Measurements from ENCODE around the gene ZNF653.

ZNF653 gene, protein sequence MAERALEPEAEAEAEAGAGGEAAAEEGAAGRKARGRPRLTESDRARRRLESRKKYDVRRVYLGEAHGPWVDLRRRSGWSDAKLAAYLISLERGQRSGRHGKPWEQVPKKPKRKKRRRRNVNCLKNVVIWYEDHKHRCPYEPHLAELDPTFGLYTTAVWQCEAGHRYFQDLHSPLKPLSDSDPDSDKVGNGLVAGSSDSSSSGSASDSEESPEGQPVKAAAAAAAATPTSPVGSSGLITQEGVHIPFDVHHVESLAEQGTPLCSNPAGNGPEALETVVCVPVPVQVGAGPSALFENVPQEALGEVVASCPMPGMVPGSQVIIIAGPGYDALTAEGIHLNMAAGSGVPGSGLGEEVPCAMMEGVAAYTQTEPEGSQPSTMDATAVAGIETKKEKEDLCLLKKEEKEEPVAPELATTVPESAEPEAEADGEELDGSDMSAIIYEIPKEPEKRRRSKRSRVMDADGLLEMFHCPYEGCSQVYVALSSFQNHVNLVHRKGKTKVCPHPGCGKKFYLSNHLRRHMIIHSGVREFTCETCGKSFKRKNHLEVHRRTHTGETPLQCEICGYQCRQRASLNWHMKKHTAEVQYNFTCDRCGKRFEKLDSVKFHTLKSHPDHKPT

DNA sequence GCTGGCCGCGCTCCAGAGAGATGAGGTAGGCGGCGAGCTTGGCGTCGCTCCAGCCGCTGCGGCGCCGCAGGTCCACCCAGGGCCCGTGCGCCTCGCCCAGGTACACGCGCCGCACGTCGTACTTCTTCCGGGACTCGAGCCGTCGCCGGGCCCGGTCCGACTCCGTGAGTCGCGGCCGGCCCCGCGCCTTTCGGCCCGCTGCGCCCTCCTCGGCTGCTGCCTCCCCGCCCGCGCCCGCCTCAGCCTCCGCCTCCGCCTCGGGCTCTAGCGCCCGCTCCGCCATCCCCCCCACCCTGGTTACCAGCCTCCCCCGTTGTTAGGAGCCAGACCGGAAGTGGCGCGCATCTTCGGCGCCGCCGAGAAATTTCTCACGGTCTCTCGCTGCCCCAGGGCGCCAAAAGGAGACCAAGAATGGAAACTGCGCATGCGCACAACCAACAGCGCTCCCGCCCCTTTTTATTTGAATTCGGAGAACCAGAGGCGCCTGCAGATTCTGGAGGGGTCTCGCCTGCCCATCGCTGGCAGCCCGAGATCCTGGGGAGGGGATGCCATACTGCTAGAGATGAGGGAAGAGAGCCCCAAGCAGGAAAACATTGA, at the start of gene ZNF653:
Gene ZNF653 (minus strand): TSS at position 336 of the 597 bp plus-strand sequence. CDS start 53 bp downstream, at position 283.
- TF ChIP-seq, protein P1, sequence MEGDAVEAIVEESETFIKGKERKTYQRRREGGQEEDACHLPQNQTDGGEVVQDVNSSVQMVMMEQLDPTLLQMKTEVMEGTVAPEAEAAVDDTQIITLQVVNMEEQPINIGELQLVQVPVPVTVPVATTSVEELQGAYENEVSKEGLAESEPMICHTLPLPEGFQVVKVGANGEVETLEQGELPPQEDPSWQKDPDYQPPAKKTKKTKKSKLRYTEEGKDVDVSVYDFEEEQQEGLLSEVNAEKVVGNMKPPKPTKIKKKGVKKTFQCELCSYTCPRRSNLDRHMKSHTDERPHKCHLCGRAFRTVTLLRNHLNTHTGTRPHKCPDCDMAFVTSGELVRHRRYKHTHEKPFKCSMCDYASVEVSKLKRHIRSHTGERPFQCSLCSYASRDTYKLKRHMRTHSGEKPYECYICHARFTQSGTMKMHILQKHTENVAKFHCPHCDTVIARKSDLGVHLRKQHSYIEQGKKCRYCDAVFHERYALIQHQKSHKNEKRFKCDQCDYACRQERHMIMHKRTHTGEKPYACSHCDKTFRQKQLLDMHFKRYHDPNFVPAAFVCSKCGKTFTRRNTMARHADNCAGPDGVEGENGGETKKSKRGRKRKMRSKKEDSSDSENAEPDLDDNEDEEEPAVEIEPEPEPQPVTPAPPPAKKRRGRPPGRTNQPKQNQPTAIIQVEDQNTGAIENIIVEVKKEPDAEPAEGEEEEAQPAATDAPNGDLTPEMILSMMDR (IDR thresholded peaks at IDR 0.05; ENCODE audit: low read length, missing control alignments) = no peak
- peak within 1 kb of the TSS; percentile 65 for H3K4me3 ChIP-seq (replicated peaks; ENCODE audit: low read depth, low read length)
- DNase-seq (ENCODE audit: low read depth) = peak; percentile 96

DNA sequence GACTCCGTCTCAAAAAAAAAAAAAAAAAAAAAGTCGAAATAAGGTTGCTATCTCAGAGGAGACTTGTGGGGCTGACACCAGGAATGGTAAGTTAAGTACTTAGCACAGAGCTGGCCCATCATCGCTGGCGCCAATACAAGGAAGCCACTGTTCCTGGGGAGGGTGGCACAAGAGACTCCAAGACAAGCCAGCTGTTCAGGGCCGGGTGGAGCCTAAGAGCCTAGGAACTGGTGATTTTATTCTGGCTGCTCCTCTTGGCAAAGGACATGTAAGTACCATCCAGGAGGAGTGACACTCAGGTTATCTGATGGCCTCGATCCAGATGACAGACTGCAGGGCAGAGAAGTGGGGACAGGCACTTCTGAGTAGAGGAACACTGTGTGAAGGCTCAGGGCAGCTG, 49.6 kb upstream of the ZNF653 start:
- no peak overlapping the region for H3K4me3 ChIP-seq (replicated peaks; ENCODE audit: low read depth, low read length)
- DNase-seq (ENCODE audit: low read depth) = no peak
- TF ChIP-seq, protein P1 (IDR thresholded peaks at IDR 0.05; ENCODE audit: low read length, missing control alignments) = no peak

DNA sequence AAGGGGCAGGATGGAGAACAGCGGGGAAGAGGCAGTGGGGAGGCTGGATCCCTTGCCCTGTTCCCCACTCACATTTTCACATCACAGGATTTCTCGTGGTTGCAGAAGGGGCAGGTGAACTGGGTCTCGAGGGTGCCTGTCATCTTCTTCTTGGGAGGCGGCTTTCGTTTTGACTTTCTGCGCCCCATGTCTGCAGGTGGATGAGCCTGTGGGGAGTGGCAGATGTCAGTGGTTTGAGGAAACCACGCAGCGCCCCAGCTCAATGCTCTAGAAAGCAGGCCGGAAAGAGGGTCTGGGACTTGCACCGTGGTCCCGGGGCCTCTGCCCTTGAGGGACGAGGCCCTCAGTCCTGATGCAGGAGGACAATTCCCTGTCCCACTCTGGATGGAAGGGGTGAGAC, 48.5 kb upstream of the ZNF653 start:
- no peak overlapping the region for H3K4me3 ChIP-seq (replicated peaks; ENCODE audit: low read depth, low read length)
- TF ChIP-seq, protein P1 (IDR thresholded peaks at IDR 0.05; ENCODE audit: low read length, missing control alignments) = no peak
- DNase-seq (ENCODE audit: low read depth) = no peak

DNA sequence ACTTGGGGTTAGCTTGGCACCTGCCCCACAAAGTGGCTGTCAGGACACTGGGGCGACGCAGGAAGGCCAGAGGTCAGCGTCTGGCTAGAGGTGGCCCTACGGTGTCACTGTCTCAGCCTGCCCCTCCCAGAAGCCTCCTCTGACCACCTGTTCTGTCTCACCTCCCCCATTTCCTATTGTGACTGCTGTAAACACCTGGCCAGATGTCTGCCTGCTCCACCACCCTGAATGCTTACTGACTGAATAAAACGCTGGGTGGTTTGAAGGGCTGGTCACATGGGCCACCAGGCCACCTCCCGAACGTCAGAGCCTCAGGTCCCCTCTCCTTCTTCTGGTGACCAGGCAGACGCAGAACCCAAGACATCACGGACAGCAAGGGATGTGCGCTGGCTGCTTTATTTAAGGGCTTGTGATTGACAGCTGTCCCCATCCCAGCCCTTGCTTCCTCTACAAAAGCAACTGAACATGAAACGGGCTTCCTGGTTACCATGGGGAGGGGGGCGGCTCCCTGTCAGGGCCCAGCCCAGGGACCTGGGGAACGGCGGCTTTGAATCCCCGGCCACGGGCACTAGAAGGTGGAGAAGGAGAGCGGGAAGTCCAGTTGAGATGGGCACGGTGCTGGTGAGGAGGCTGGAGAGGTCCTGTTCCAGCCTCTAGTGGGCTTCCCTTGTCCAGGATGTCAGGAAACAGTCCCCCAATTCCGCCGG, 47.2 kb upstream of the ZNF653 start:
- TF ChIP-seq, protein P1 (IDR thresholded peaks at IDR 0.05; ENCODE audit: low read length, missing control alignments) = no peak
- DNase-seq (ENCODE audit: low read depth) = no peak
- H3K4me3 ChIP-seq (replicated peaks; ENCODE audit: low read depth, low read length) = no peak overlapping the region

DNA sequence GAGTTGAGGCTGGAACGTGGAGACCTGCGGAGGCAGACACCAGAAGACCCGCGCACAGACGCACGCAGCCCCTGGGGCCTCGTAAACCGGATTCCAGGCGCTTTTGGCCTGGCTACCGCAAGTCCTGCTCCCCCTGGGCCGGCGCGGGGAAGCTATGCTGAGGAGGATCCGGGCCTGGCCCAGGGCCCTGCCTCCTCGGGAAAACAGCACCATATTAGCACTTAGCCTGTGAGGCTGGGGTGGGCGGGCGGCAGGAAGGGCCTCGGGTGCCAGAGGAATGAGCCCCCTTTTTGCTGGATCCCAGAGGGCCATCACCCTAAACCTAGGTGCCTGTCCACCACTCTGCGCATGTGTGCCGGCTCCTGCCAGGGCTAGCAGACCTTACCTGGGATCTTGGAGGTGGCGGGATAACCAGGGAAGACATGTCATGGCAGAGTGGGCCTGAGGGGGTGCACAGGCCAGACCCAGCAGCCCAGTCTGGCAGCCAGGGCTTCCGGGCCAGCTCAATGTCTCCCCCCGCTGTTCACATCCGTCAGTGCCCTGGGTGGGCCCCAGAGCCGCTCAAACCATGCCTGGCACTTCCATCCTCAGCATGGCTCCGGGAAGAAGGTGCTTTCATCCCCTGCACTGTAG, 46.1 kb upstream of the ZNF653 start:
- DNase-seq (ENCODE audit: low read depth) = no peak
- TF ChIP-seq, protein P1 (IDR thresholded peaks at IDR 0.05; ENCODE audit: low read length, missing control alignments) = peak; percentile 31
- H3K4me3 ChIP-seq (replicated peaks; ENCODE audit: low read depth, low read length) = no peak overlapping the region

DNA sequence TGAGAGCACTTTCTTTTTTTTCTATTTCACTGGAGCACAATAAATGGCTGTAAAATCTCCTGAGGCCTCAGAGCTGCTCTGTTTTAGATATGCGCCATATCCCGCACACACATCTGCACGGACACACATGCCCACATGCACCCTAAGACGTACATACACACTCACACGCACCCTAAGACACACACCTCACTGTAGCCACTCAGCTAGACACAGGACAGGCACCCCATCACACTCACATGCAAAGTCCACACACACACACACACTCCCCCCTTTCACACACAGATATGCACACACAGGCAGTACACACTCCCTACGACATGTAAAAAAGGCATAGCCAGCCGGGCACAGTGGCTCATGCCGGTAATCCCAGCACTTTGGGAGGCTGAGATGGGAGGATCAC, 44.6 kb upstream of the ZNF653 start:
- TF ChIP-seq, protein P1 (IDR thresholded peaks at IDR 0.05; ENCODE audit: low read length, missing control alignments) = no peak
- DNase-seq (ENCODE audit: low read depth) = no peak
- H3K4me3 ChIP-seq (replicated peaks; ENCODE audit: low read depth, low read length) = no peak overlapping the region

All from fibroblast of pulmonary artery (primary cell).